NB4 (cell line): ENCODE data around the gene M1AP.

Source experiments
- DNase-seq: peaks from one replicate; pipeline ENCODE4 v3.0.0; 2010; ENCODE audit warnings: low read depth
- H3K4me3 ChIP-seq: one replicate; pipeline ENCODE4 v1.5.1; 2011; ENCODE audit warnings: mild to moderate bottlenecking, low read depth, low read length, moderate library complexity
- CTCF ChIP-seq: IDR thresholded peaks from one replicate; pipeline ENCODE4 v1.5.1; 2012; ENCODE audit warnings: low read depth, low read length
- MAX ChIP-seq: IDR thresholded peaks from 2 replicates; pipeline ENCODE4 v1.6.1; 2011; ENCODE audit warnings: low read depth, low read length
- MYC ChIP-seq: IDR thresholded peaks from 2 replicates; pipeline ENCODE4 v1.6.1; 2011; ENCODE audit warnings: low read depth, low read length
- POLR2A ChIP-seq: IDR thresholded peaks from 2 replicates; pipeline ENCODE4 v1.6.1; 2011; ENCODE audit warnings: mild to moderate bottlenecking; ENCODE audit not compliant: insufficient read length; ENCODE audit errors: extremely low read depth

M1AP gene

GRCh38 chr2:74646834-74647482 is 1.2 kb downstream of the M1AP start:
- H3K4me3 ChIP-seq, result no peak overlapping the region
- DNase-seq, result no peak
- TF ChIP-seq MYC, result no peak
- no peak for TF ChIP-seq MAX
- no peak for TF ChIP-seq POLR2A
- TF ChIP-seq CTCF, result no peak

GRCh38 chr2:74646201-74646600 is 1.9 kb downstream of the M1AP start:
- TF ChIP-seq POLR2A, result no peak
- TF ChIP-seq MYC, result no peak
- no peak for TF ChIP-seq MAX
- no peak for TF ChIP-seq CTCF
- DNase-seq, result no peak
- H3K4me3 ChIP-seq, result no peak overlapping the region

- TF ChIP-seq POLR2A (no peak), MYC (no peak), CTCF (no peak), MAX (no peak)
- H3K4me3 ChIP-seq, result no peak overlapping the region
- no peak for DNase-seq
Measured at GRCh38 chr2:74645344-74645743, 2.8 kb downstream of the M1AP start.

- TF ChIP-seq POLR2A (no peak), MYC (no peak), MAX (no peak), CTCF (no peak)
- no peak overlapping the region for H3K4me3 ChIP-seq
- no peak for DNase-seq
Measured at GRCh38 chr2:74639550-74639949, 8.6 kb downstream of the M1AP start.

GRCh38 chr2:74632939-74633312 is 15.2 kb downstream of the M1AP start:
- no peak overlapping the region for H3K4me3 ChIP-seq
- no peak for DNase-seq
- no peak for TF ChIP-seq CTCF
- no peak for TF ChIP-seq MYC
- no peak for TF ChIP-seq MAX
- no peak for TF ChIP-seq POLR2A
